HG03442 (cell line): Measurements from ENCODE around the gene RNH1.
"Not testable (repeated sequence)": the region's sequence is repeated elsewhere in the genome, so short reads cannot be mapped to it uniquely, and the experiment has no call there.

ENCODE experiments used
- ATAC-seq: cut with Tn5 transposase; IDR thresholded peaks from one replicate; pipeline ENCODE4 v1.9.1; 2021; ENCODE audit warnings: mild to moderate bottlenecking, moderate library complexity; ENCODE audit not compliant: unreplicated experiment

Gene RNH1

GRCh38 chr11:479311-479710, 27.7 kb downstream of the RNH1 start:
- ATAC-seq = no peak

- no peak for ATAC-seq
Measured at GRCh38 chr11:477052-477715, 29.9 kb downstream of the RNH1 start.

GRCh38 chr11:476416-476815, 30.6 kb downstream of the RNH1 start:
- no peak for ATAC-seq

GRCh38 chr11:475941-476340, 31.1 kb downstream of the RNH1 start:
- ATAC-seq = no peak

- no peak for ATAC-seq
Measured at GRCh38 chr11:474914-475506, 32.0 kb downstream of the RNH1 start.

GRCh38 chr11:473962-474785, 32.9 kb downstream of the RNH1 start:
- no peak for ATAC-seq

- ATAC-seq = no peak
Measured at GRCh38 chr11:473415-473814, 33.6 kb downstream of the RNH1 start.

- no peak for ATAC-seq
Measured at GRCh38 chr11:472816-473215, 34.2 kb downstream of the RNH1 start.

- no peak for ATAC-seq
Measured at GRCh38 chr11:472272-472671, 34.8 kb downstream of the RNH1 start.

GRCh38 chr11:471468-472145, 35.4 kb downstream of the RNH1 start:
- no peak for ATAC-seq

GRCh38 chr11:469684-470560, 37.1 kb downstream of the RNH1 start:
- no peak for ATAC-seq

- ATAC-seq = not testable (repeated sequence)
Measured at GRCh38 chr11:469026-469683, 37.9 kb downstream of the RNH1 start.

- no peak for ATAC-seq
Measured at GRCh38 chr11:468493-468892, 38.5 kb downstream of the RNH1 start.

GRCh38 chr11:468036-468435, 39.0 kb downstream of the RNH1 start:
- ATAC-seq = no peak

- no peak for ATAC-seq
Measured at GRCh38 chr11:465896-466530, 41.0 kb downstream of the RNH1 start.

- ATAC-seq = no peak
Measured at GRCh38 chr11:464316-464715, 42.7 kb downstream of the RNH1 start.

- no peak for ATAC-seq
Measured at GRCh38 chr11:462107-462890, 44.7 kb downstream of the RNH1 start.

- no peak for ATAC-seq
Measured at GRCh38 chr11:461626-462025, 45.4 kb downstream of the RNH1 start.
